Prostate gland (tissue), 2 donors: ENCODE results near the gene NACC1. TPM values are rescaled to one million over a fixed set of nuclear protein-coding genes. Genes with fewer than 3 reads are reported as not detected.
"Not testable (repeated sequence)": the region's sequence is repeated elsewhere in the genome, so short reads cannot be mapped to it uniquely, and the experiment has no call there.

Experiments
- DNase-seq: peaks from one replicate; pipeline ENCODE4 v3.0.0-alpha.2; 2019; ENCODE audit warnings: low spot score
- H3K27ac ChIP-seq, 2 donors: fragments of 200-600 bp; sonication (generic); 2 replicates each; pipeline ENCODE4 v1.5.1; 2017 to 2019
- H3K27me3 ChIP-seq: fragments of 200-600 bp; sonication (generic); replicated peaks from 2 replicates; pipeline ENCODE4 v1.5.1; 2019; ENCODE audit not compliant: insufficient read depth
- H3K36me3 ChIP-seq, 2 donors: fragments of 200-600 bp; sonication (generic); 1 replicate in 1 of 2; 2 replicates in 1 of 2; pipeline versions ENCODE4 v1.5.1 to v1.8.1; 2017 to 2019
- H3K4me1 ChIP-seq: fragments of 200-600 bp; sonication (generic); replicated peaks from 2 replicates; pipeline ENCODE4 v1.5.1; 2019
- H3K4me3 ChIP-seq, 2 donors: fragments of 200-600 bp; sonication (generic); 2 replicates each; pipeline ENCODE4 v1.5.1; 2017 to 2019
- H3K9me3 ChIP-seq: fragments of 200-600 bp; sonication (generic); 2 replicates; pipeline ENCODE4 v1.5.1; 2017
- CTCF ChIP-seq, 4 experiments: fragments of 200-600 bp in 2 of 4; fragments of 450-650 bp in 2 of 4; sonication (generic) in 2 of 4; IDR thresholded peaks; 1 replicate in 3 of 4; 2 replicates in 1 of 4; pipeline ENCODE4 v1.5.1; 2016 to 2019; ENCODE audit warnings: antibody characterized with exemption in 4 of 4, mild to moderate bottlenecking in 2 of 4, moderate library complexity in 2 of 4
- POLR2A ChIP-seq: fragments of 450-650 bp; IDR thresholded peaks from one replicate; pipeline ENCODE4 v1.6.1; 2016; ENCODE audit warnings: antibody characterized with exemption, mild to moderate bottlenecking
- POLR2AphosphoS5 ChIP-seq: sonication (generic); formaldehyde crosslinking; IDR thresholded peaks from one replicate; pipeline ENCODE4 v1.6.1; 2017; ENCODE audit warnings: antibody characterized with exemption
- WGBS: methylation state at CpG from one replicate; pipeline ENCODE4 v1.1.5; 2018; 5-methylcytosine and 5-hydroxymethylcytosine counted together
- intact Hi-C: fragments of 100-400 bp; cut with DNase I; formaldehyde crosslinking; loops from one replicate; pipeline ENCODE4 v1.14.2; 2022
- total RNA-seq, 2 donors: library from RNA; depleted of rRNA; stranded (reverse); fragments of >200 nt; gene quantifications; one replicate each; pipeline ENCODE4 v1.1.0, GENCODE V29; 2016

The NACC1 gene
- total RNA-seq, 2 donors from 2014 or later, result 52.4 to 91.9 TPM

- intact Hi-C loops, result no loop called here
- Histone ChIP-seq H3K27ac (no peak overlapping the region), H3K9me3 (no peaks in the 10 kb centered on the region), H3K4me1 (no peaks in the 10 kb centered on the region), H3K4me3 (no peak overlapping the region), H3K27me3 (no peaks in the 10 kb centered on the region), H3K36me3 (no peaks in the 10 kb centered on the region)
- TF ChIP-seq POLR2AphosphoS5, result no peak
- TF ChIP-seq POLR2A, result no peak
- TF ChIP-seq CTCF (IDR thresholded peaks at IDR 0.05), result no peak
- WGBS, result 75% methylated on average over 16 of the region's 16 CpGs
- no peak for DNase-seq
Measured at GRCh38 chr19:13146763-13147563, 28.9 kb downstream of the NACC1 start.

GRCh38 chr19:13149173-13149627, 31.1 kb downstream of the NACC1 start:
- H3K27me3 ChIP-seq, intact Hi-C loops, H3K9me3 ChIP-seq, H3K36me3 ChIP-seq, H3K4me1 ChIP-seq, DNase-seq: not testable (repeated sequence)
- H3K4me3 ChIP-seq, result peak overlapping the region; percentile 83 to 92
- peak overlapping the region; percentile 98 to 100 for H3K27ac ChIP-seq
- WGBS, result 26% methylated on average over 17 of the region's 17 CpGs

GRCh38 chr19:13149628-13150186, 31.6 kb downstream of the NACC1 start:
- TF ChIP-seq POLR2AphosphoS5, result no peak
- no peak for TF ChIP-seq POLR2A
- TF ChIP-seq CTCF (IDR thresholded peaks at IDR 0.05), result no peak
- Histone ChIP-seq H3K4me3 (peak overlapping the region; percentile 83 to 92), H3K9me3 (no peaks in the 10 kb centered on the region), H3K4me1 (no peaks in the 10 kb centered on the region), H3K27me3 (no peaks in the 10 kb centered on the region), H3K27ac (peak overlapping the region; percentile 98 to 100), H3K36me3 (no peaks in the 10 kb centered on the region)
- DNase-seq, result peak; percentile 37
- 2% methylated on average over 35 of the region's 46 CpGs for WGBS
- intact Hi-C loops, result loop anchor here (5.0 to 10.0 kb wide), 2 partner anchors 113 to 715 kb away; no protein-coding TSS in a partner anchor

GRCh38 chr19:13150187-13150930, 32.3 kb downstream of the NACC1 start, which contains the start of the genes IER2 and STX10:
IER2 (plus strand) TSS chr19:13150411; CDS start chr19:13153187, 2,776 bp downstream.
STX10 (minus strand) TSS chr19:13150375; CDS start chr19:13150173, 202 bp downstream.
- no peaks in the 10 kb centered on the region for H3K4me1 ChIP-seq
- TF ChIP-seq POLR2A, result peak; percentile 81
- peak; percentile 99 for TF ChIP-seq POLR2AphosphoS5
- TF ChIP-seq CTCF (IDR thresholded peaks at IDR 0.05), result peak; percentile 71 to 96 (median 84)
- H3K36me3 ChIP-seq, result no peaks in the 10 kb centered on the region
- H3K9me3 ChIP-seq, result no peaks in the 10 kb centered on the region
- intact Hi-C loops, result loop anchor here (5.0 to 10.0 kb wide), 2 partner anchors 112 to 714 kb away; no protein-coding TSS in a partner anchor
- H3K4me3 ChIP-seq, result peak within 1 kb of the TSS; percentile 83 to 92
- no peaks in the 10 kb centered on the region for H3K27me3 ChIP-seq
- peak; percentile 95 for DNase-seq
- peak within 1 kb of the TSS; percentile 98 to 100 for H3K27ac ChIP-seq
- under 1% methylated on average over 46 of the region's 51 CpGs for WGBS
